Lung (tissue), 12 donors: ENCODE results near the gene GLIS1. TPM values are rescaled to one million over a fixed set of nuclear protein-coding genes. Genes with fewer than 3 reads are reported as not detected.

Experiments used
- ATAC-seq: fragments of 200-7000 bp; cut with Tn5 transposase; one replicate; pipeline ENCODE4 v1.9.1; 2020; ENCODE audit warnings: moderate number of reproducible peaks; ENCODE audit not compliant: insufficient read depth, low FRiP score
- DNase-seq, 3 donors: peaks; one replicate each; pipeline ENCODE4 v3.0.0-alpha.2; 2013 to 2017
- H3K27ac ChIP-seq, 2 donors: one replicate each; pipeline ENCODE4 v1.5.1; 2013; ENCODE audit warnings: mild to moderate bottlenecking in 2 of 2, moderate library complexity in 2 of 2, control low read depth in 1 of 2, inconsistent platforms in 1 of 2, low read depth in 1 of 2, low read length in 1 of 2
- H3K27me3 ChIP-seq, 3 donors: one replicate each; pipeline ENCODE4 v1.5.1; 2013; ENCODE audit warnings: low read length in 2 of 3; ENCODE audit not compliant: control insufficient read depth in 3 of 3, insufficient read depth in 3 of 3
- H3K36me3 ChIP-seq, 4 donors: one replicate each; pipeline ENCODE4 v1.5.1; 2013; ENCODE audit warnings: low read length in 4 of 4, mild to moderate bottlenecking in 1 of 4, moderate library complexity in 1 of 4; ENCODE audit not compliant: control insufficient read depth in 4 of 4, insufficient read depth in 4 of 4
- H3K4me1 ChIP-seq, 5 donors: one replicate each; pipeline ENCODE4 v1.5.1; 2013; ENCODE audit warnings: low read length in 5 of 5, mild to moderate bottlenecking in 2 of 5, moderate library complexity in 1 of 5; ENCODE audit not compliant: control insufficient read depth in 5 of 5, insufficient read depth in 5 of 5
- H3K4me3 ChIP-seq: one replicate; pipeline ENCODE4 v1.5.1; 2013; ENCODE audit warnings: mild to moderate bottlenecking, control low read depth, moderate library complexity
- H3K9ac ChIP-seq, 2 donors: one replicate each; pipeline ENCODE4 v1.5.1; 2013; ENCODE audit warnings: low read length in 2 of 2, control low read depth in 1 of 2; ENCODE audit not compliant: insufficient read depth in 1 of 2
- H3K9me3 ChIP-seq, 4 donors: one replicate each; pipeline ENCODE4 v1.5.1; 2013; ENCODE audit warnings: low read length in 3 of 4, mild to moderate bottlenecking in 1 of 4, moderate library complexity in 1 of 4; ENCODE audit not compliant: control insufficient read depth in 4 of 4, insufficient read depth in 3 of 4
- CTCF ChIP-seq: IDR thresholded peaks from 2 replicates; pipeline ENCODE4 v1.5.1; 2012; ENCODE audit warnings: mild to moderate bottlenecking; ENCODE audit errors: control extremely low read depth, extremely low read depth
- WGBS, 2 donors: extraction: QIAGEN DNeasy Blood & Tissue Kit; methylation state at CpG; one replicate each; pipeline ENCODE4 v1.1.7; 2013; 5-methylcytosine and 5-hydroxymethylcytosine counted together
- polyA plus RNA-seq, 2 donors: library from polyadenylated mRNA; stranded (reverse); fragments of 200-250 nt; gene quantifications; one replicate each; pipeline ENCODE4 v1.2.1, GENCODE V29; 2013
- total RNA-seq, 2 donors: library from RNA; depleted of rRNA in 1 of 2; stranded (reverse); fragments of >200 nt in 1 of 2; gene quantifications; one replicate each; pipeline ENCODE4 v1.2.1, GENCODE V29; 2014 to 2021
- donor health status: control.
- donor health status: control.
- donor health status: Bipolar disorder and iron deficiency.
- donor health status: healthy.
- donor health status: DM: yes; HTN: yes; CAD: no.

The GLIS1 gene
- total and polyA plus RNA-seq, 4 donors = 0.05 to 0.18 (median 0.17) TPM; not detected in 1

- Histone ChIP-seq H3K4me3 (no peak overlapping the region), H3K36me3 (no peaks in the 10 kb centered on the region), H3K9ac (no peak overlapping the region), H3K9me3 (peaks cover 0 to 3% (median 0%) of the 10 kb centered on the region in 4 donors), H3K4me1 (peaks cover 0 to 8% (median 0%) of the 10 kb centered on the region in 5 donors), H3K27ac (no peak overlapping the region), H3K27me3 (peaks cover 0 to 5% (median 0%) of the 10 kb centered on the region in 3 donors)
- 76 to 85% methylated on average over 6 of the region's 6 CpGs for WGBS, 2 donors
- no peak for TF ChIP-seq CTCF
- no peak for DNase-seq
- ATAC-seq = no peak
Measured at GRCh38 chr1:53640701-53641075, 98.3 kb downstream of the GLIS1 start.

GRCh38 chr1:53639996-53640700 lies 98.8 kb downstream of the GLIS1 start:
- DNase-seq (peak in 1 of 3 donors; percentile 4), ATAC-seq (no peak)
- Histone ChIP-seq H3K27ac (no peak overlapping the region), H3K27me3 (peaks cover 0 to 6% (median 0%) of the 10 kb centered on the region in 3 donors), H3K4me3 (no peak overlapping the region), H3K36me3 (no peaks in the 10 kb centered on the region), H3K9me3 (peaks cover 0 to 3% (median 0%) of the 10 kb centered on the region in 4 donors), H3K9ac (no peak overlapping the region), H3K4me1 (peaks cover 0 to 8% (median 0%) of the 10 kb centered on the region in 5 donors)
- 88 to 92% methylated on average over 4 of the region's 4 CpGs for WGBS, 2 donors
- no peak for TF ChIP-seq CTCF

GRCh38 chr1:53639251-53639763 lies 99.7 kb downstream of the GLIS1 start:
- Histone ChIP-seq H3K27ac (no peak overlapping the region), H3K36me3 (no peaks in the 10 kb centered on the region), H3K27me3 (peaks cover 0 to 6% (median 0%) of the 10 kb centered on the region in 3 donors), H3K9me3 (peaks cover 0 to 3% (median 0%) of the 10 kb centered on the region in 4 donors), H3K4me3 (no peak overlapping the region), H3K4me1 (peaks cover 0 to 8% (median 0%) of the 10 kb centered on the region in 5 donors), H3K9ac (no peak overlapping the region)
- 52 to 68% methylated on average over 16 of the region's 16 CpGs for WGBS, 2 donors
- DNase-seq = peak in 1 of 3 donors; percentile 8
- no peak for ATAC-seq
- TF ChIP-seq CTCF = no peak
